Stimulated activated CD4-positive, alpha-beta T cell treated with anti-CD3 and anti-CD28 coated beads, Interleukin-15, amount 100 ng/mL, for 48 hours (primary cell): ENCODE data around the gene HLX.

ENCODE experiments used
- DNase-seq, 2 donors: peaks; one replicate each; pipeline ENCODE4 v3.0.0-alpha.2; 2020; ENCODE audit warnings: low read depth in 2 of 2

Gene HLX, protein sequence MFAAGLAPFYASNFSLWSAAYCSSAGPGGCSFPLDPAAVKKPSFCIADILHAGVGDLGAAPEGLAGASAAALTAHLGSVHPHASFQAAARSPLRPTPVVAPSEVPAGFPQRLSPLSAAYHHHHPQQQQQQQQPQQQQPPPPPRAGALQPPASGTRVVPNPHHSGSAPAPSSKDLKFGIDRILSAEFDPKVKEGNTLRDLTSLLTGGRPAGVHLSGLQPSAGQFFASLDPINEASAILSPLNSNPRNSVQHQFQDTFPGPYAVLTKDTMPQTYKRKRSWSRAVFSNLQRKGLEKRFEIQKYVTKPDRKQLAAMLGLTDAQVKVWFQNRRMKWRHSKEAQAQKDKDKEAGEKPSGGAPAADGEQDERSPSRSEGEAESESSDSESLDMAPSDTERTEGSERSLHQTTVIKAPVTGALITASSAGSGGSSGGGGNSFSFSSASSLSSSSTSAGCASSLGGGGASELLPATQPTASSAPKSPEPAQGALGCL

DNA sequence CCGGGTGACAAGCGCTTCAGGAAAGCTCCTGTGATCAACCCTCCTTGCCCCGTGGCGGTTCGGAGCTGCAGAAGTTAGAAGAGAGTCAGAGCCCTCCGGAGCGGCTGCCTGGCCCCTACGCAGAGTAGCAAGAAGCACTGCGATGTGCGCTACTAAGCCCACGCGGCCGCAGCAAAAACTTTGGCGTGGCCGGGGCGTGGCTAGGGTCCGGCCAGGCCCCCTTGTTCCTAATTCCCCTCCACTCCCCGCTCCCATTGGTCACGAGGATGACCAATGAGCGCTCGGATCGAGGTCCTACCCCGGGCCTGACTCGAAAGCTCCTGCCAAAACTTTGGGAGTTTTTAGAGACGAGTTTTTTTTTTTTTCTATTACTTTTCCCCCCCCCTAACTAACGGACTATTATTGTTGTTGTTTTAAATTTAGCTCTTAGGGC lies at the start of gene HLX:
Gene HLX, plus strand, starts transcription at position 368 of the 433 bp plus-strand sequence. CDS start 415 bp downstream, outside the sequence.
- DNase-seq, result no peak

DNA sequence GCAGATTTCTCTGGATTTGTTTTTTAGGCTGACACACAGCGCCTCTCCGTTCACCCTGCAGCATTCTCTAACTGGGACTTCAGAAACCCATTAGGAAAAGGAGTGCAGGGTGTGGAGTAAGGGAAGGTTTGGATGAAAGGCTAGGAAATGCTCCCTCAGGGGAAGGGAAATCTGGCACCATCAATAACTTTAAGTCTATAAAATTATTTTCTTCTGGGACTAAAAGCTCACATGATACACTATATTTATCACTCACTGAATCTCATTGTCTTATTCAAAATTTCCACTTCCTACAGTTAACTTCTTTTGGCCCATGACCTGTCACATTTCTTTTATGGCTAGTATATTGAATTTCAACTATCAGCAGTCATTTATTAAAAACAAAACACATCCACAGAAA lies 45.8 kb upstream of the HLX start:
- DNase-seq, result no peak

DNA sequence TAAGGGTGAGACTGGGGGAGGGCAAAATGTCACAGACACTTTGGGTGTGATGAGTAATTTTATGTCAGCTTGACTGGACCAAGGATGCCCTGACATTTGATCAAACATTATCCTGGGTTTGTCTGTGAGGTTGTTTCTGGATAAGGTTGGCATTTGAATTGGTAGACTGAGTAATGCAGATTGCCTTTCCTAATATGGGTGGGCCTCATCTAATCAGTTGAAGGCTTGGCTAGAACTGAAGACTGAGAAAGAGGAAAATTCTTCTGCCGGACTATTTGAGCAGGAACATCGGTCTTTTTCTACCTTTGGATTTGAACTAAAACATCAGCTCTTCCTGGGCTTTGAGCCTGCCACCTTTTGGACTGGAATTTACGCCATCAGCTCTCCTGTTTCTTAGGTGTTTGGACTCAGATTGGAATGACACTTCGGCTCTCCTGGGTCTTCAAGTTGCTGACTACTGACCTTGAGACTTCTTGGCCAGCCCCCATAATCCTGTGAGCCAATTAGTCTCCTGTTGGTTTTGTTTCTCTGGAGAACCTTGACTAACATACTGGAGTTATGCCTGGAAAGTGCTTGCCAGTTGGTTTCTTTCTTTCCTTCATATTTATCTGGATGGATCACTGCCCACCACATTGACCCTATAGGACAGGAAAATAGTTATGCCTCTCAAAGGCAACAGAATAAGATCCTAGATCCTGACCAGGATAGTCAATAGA lies 44.9 kb upstream of the HLX start:
- DNase-seq, result no peak

DNA sequence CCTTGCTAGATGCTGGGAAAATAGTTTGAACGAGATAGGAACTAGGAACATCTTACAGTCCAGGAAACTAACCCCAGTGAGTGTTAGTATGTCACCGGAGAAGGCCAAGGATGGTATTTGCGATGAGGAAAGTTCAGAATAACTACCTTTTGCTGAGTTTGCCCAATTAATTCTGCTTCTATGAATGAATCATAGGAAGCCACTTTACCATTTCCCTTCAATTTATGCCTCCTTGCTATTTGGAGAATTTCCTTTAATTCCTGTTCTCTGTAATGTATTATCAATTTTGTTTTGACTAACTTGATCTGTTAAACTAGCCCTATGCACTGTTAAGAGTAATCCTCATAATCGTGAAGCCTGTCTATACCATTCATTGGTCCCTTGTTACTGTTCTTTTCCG lies 40.7 kb upstream of the HLX start:
- no peak for DNase-seq

DNA sequence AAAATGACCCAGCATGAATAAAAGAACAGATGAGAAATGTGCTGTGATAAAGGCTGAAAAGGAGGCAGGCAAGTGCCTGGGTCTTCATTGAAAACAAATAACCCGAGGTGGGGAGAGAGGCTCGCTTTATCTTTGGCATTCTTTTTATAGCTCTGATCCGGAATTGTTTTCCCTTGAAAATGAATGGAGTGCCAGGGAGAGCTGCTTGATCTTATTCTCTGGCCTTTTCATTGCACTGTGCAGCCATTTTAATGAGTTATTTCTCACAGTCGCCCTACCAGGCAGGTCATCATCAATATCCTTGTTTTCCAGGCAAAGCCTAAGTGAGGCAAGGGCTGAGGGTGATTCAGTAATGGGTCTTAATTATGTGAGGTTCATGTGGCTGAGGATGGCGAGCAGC lies 39.8 kb upstream of the HLX start:
- no peak for DNase-seq

DNA sequence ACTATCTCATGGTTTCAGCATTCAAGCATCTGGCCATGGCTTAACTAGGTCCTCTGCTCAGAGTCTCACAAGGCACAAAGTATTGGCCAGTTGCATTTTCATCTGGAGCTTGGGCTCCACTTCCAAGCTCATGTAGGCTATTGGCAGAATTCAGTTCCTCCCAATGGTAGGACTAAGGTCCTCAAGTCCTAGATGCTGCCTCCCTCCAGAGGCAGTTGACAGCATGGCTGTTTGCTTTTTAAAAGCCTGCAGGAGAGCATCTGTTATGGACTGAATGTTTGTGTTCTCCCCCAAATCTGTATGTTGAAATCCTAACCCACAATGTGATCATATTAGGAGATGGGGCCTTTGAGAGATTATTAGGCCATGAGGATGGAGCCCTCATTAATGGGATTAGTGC lies 38.0 kb upstream of the HLX start:
- no peak for DNase-seq

DNA sequence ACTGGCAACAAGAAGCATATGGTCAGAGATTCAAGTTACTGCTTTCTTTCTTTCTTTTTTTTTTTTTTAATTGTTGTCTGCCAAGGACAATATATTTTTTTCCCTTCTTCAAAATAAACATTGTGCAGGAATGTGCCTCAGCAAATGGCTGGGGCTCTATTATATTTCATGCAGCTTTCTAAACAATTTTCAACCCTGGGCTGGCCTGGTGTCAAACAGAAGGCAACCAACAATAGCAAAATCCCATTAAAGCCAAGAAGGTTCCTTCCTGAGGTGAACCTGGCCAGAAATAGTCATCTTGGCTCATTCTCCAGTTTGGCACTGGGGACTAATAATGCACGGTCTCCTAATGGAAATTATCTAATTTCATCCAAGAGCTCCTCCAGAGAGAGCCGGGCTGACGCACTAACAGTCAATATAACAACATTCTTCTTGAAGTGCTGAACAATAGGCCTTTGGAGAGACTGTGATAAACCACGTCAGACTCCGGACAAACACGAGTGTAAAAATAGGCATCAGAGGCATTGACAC lies 35.7 kb upstream of the HLX start:
- DNase-seq, result no peak

DNA sequence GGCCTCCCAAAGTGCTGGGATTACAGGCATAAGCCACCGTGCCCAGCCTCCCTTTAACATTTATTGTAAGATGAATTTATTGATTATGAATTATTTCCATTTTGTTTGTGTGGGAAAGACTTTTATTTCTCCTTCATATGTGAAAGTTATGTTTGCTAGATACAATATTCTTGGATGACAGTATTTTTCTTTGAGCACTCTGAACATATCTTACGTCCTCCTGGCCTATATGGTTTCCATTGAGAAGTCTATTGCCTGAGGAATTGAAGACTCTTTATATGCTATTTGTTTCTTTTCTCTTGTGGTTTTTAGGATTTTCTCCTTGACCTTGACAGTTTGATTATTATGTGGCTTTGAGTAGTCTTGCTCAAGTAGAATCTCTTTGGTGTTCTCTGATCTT lies 26.8 kb upstream of the HLX start:
- DNase-seq, result no peak

DNA sequence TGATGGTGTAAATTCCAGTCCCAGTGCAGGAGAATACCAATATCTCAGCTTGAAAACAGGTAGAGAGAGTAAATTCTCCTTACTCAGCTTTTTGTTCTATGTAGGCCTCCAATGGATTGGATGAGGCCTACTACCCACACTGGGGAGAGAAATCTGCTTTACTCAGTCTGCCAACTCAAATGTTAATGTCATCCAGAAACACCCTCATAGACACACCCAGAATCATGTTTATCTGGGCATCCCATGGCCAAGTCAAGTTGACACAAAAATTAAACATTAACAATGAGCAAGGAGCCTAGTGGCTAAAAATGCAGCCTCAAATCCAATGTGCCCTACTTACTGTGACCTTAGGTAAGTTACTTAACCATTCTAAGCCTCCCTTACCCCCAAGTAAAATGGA lies 6.9 kb upstream of the HLX start:
- no peak for DNase-seq

DNA sequence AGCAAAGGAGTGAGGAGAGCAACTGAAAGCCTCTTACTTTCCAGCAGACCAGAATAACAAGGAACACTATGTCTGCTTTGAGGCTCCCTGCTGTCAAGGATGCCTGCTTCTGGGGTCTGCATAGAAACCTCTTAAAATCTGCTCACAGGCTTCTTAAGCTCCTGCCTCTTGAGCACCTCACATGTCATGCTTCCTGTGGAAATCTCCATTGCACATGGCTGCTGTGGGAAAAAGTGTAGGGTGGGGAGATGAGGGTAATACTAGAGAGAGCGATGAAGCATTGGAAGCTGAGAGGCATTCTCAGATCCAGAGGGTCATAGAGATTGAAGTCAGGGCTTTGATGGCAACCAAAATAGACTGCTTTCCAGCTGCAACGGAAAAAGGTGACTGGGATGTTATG lies 6.2 kb upstream of the HLX start:
- DNase-seq, result no peak

DNA sequence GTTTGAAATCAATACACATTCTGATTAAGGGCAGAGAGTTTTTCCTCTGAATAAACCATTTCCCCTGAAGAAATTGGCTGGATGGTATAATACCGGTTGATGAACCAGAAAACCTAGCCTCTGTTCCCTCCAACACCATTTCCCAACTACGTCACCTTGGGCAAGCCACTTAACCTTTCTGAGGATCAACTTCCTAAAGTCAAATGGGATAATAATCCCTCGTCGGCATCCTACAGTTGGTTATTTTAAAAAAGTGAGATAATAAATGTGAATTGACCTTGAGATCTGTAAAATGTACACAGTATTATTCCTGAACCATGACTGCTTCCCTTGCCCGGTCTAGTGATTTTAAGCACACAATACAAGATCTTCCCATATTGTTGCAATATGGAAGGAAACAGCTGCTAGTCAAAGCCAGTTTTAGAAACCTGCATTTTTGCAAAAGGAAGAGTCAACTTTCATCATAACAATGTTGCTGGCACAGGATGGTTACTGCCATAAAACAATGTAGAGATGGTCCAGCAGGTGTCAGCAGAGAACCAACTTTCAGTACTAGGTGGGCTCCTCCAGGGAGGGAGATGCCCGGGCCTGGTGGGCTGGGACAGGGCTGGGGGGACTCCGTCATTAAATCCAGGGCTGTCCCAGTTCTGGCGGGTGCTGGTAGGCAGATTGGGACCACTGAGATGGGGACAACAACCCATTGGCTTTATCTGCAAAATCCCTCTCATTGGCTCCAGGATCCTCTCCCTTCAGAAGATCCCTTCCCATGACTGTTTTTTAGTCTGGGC lies 5.2 kb upstream of the HLX start:
- no peak for DNase-seq

DNA sequence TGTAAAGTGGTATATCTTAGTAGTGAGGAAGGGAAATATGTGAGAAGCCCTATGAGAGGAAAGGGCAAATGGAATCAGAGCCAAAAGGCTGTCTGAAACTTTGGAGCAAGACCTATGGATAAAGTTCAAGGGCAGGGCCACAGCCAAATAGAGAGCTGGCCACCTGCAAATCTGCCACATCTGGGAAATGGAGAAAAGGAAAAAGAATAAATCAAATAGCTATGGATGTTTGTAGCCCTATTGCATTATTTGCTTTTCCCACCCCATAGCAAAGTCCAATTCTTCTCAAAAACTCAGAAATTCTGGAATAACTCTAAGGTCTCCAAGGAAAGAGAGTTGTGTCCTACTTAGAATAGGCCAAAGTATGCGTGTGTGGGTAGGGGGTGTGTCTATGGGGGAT lies 4.0 kb upstream of the HLX start:
- no peak for DNase-seq

DNA sequence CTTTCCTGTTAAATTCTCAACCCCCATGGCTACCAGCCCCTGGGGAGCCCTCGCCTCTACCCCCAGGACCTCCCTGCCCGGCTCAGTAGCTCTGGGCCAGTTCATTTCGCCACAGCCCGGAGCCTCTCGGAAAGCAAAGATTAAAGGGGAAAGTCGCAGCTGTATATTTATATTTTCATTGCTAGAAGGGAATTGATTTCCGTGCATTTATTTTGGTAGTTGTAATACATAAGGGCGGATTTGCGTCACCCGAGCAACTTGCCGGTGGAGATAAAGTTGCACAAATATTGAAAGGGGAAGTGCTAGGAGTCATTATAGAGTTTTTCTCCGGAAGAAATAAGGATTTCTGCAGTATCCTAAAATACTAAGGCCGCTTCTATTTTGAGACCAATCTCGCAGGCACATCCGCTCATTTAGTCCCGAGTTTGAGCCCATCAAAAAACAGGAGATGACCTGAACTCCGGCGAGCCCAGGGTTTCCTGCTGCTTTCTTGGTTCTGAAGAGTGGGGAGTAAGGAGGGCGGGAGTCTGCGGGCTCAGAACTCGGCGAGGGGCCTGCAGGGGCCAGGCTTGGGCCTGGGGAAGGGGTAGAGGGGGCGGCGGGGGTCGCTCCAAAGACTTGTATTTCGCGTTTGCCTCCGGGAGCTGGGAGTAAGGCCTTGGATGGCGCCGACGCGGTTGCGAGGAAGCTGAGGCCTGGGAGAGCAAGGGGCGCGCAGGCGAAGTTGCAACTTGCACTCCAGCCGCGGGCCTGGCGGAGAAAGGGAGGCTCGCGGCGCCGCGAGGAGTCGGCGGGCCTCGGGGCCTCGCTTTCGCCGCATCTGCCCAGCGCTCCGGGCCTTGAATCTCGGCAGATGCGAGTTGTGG lies 2.5 kb upstream of the HLX start:
- DNase-seq, result no peak

DNA sequence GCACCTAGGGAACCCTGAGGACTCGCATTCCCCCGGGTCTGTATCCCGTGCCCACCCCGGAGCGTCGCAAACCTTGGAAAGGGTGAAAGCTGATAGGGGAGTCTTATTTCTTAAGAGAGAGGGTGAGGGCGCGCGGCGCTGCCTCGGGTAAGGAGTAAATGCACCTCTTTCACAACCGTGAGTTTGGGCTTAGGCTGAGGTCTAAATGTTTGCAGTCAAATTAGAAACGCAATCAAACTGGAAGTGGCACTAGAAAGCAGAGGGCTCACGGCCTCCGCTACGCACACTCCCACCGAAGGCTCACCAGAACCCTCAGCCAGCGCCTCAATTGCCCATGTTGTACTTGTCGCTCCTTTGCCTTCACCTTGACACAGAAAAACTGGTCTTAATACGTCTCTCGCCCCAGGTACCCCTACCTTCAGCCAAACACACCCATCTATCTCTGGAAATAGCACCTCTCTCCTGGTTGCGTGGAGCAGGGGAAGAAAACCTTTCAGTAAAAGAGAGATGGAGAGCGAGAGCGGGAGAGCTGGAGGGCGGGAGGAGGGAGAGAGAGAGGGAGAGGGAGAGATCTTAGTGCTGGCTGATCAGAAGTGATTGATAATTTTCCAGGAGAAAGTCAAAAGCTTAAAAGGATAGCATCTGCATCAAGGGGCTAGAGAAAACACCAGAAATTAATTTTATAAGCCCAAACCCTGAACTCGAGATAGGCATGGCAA lies 1.7 kb upstream of the HLX start:
- DNase-seq, result no peak

DNA sequence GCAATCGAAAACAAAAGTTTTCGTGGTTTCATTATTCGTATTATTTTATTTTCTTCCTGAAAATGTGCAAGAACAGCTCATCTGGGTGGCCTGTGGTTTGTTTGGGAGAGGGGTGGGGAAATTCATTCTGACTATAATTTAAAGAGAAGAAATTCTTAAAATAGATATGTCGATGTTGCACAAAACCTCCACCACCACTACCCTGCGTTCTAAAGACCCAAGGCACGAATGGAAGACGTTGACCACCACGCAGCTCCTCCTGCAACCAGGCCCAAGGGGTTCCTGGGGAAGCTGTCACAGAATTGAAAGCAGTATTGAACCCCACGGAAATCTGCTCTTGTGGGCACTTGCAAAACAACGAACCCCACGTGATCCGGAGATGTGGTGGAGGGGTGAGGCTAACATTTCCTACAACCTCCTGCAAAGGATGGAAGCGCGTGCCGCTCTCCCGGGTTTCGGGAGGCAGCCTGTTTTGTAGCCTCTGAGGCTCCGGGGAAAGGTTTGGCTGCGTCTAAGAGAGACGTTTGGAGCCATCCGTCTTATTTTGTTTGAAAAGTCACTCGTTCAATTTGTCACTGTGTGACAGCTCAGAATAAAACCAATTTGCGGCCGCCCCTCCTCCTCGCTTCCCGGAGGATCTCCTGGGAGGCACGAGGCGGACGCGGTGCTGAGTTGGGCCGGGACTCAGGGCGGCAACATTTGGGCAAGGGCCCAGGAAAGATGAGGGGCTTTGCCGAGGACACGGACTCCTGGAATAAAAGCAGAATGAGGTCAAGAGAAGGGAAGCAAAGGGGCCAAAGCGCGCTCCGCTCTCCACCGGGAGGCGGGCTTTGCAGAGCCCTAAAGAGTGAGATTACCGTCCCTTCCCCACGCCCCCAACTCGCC lies 810 bp upstream of the HLX start:
- no peak for DNase-seq

DNA sequence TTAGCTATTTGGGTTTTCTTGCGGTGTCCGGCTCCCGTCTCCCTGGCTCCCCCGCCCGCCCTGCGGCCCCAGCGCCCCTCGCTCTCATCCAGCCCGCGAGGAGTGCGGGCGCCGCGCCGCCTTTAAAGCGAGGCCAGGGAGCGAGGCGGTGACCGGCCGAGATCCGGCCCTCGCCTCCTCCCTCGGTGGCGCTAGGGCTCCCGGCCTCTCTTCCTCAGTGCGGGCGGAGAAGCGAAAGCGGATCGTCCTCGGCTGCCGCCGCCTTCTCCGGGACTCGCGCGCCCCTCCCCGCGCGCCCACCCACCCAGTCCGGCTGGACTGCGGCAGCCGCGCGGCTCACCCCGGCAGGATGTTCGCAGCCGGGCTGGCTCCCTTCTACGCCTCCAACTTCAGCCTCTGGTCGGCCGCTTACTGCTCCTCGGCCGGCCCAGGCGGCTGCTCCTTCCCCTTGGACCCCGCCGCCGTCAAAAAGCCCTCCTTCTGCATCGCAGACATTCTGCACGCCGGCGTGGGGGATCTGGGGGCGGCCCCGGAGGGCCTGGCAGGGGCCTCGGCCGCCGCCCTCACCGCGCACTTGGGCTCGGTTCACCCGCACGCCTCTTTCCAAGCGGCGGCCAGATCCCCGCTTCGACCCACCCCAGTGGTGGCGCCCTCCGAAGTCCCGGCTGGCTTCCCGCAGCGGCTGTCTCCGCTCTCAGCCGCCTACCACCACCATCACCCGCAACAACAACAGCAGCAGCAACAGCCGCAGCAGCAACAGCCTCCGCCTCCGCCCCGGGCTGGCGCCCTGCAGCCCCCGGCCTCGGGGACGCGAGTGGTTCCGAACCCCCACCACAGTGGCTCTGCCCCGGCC lies 492 bp downstream of the HLX start:
- DNase-seq, result no peak

DNA sequence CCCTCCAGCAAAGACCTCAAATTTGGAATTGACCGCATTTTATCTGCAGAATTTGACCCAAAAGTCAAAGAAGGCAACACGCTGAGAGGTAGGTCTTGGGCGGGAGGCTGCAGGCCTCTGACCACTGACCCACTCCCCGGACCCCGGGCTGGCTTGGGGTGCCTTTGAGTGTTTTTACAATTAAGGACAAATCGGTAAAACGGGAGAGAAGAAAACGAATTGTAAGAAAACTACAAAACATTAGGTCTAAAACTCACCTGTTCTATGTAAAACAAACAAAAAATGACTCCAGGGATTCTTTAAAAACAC lies 1.1 kb downstream of the HLX start:
- no peak for DNase-seq

DNA sequence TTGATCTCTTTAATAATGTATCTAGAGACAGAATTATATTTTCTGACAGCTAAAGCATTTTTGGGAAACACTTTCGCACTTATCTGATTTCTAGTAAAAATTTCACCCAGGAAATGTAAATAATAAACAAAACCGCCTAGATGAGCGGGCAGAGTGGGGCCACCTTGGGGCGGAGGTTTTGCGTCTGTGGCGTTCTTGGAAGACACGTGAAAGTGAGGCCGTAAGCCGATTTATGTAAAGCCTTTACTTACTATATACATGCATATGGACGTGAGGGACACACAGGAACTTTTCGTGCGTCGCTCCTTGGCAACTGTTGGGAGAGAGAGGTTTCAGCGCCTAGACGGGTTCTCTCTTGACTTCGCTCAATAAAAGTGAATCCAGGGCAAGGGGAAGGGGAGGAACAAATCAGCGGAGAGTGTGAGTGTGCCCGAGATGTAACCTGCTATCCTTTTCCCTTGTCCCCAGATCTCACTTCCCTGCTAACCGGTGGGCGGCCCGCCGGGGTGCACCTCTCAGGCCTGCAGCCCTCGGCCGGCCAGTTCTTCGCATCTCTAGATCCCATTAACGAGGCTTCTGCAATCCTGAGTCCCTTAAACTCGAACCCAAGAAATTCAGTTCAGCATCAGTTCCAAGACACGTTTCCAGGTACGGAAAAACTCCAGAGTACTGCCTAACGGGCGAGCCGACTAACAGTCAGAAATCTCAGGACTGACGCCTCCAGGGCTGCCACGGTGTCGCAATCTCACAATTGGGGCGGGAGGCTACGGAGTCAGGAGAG lies 1.7 kb downstream of the HLX start:
- DNase-seq, result no peak
